Ishikawa (cell line): Measurements from ENCODE around the gene PTPRQ.

Source experiments
- EGR1 ChIP-seq: IDR thresholded peaks from 2 replicates; pipeline ENCODE4 v1.6.1; 2012
- TCF12 ChIP-seq: IDR thresholded peaks from 2 replicates; pipeline ENCODE4 v1.6.1; 2012; ENCODE audit warnings: low read depth
- USF1 ChIP-seq: IDR thresholded peaks from 2 replicates; pipeline ENCODE4 v1.6.1; 2012
- YY1 ChIP-seq: IDR thresholded peaks from 2 replicates; pipeline ENCODE4 v1.6.1; 2012; ENCODE audit warnings: low read depth

- TF ChIP-seq YY1, result no peak
- TF ChIP-seq EGR1, result no peak
- TF ChIP-seq TCF12, result no peak
- TF ChIP-seq USF1, result no peak
Measured at GRCh38 chr12:80708975-80709328, 264.9 kb downstream of the PTPRQ start.
